Measurements from ENCODE around the gene BTN1A1.

DNA sequence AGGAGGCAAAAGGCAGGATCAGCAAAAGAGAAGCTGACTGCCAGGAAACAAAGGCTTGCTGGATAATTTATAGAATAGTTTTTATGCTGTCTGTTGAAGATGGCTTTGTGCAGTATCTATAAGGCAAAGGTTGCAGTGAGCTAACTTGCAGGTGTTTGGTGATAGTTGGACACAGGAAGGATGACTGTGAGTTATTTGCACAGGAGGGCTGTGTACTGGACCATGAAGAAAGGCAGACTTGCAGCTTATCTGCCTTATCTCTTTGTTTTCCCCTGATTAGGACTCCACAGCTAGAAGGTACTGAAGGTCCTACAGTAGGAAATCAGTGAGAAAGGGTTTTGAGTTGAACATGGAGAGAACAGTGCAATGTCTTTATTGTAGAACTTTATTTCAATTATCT, 2.1 kb downstream of the BTN1A1 start:
- TF ChIP-seq, protein P1, sequence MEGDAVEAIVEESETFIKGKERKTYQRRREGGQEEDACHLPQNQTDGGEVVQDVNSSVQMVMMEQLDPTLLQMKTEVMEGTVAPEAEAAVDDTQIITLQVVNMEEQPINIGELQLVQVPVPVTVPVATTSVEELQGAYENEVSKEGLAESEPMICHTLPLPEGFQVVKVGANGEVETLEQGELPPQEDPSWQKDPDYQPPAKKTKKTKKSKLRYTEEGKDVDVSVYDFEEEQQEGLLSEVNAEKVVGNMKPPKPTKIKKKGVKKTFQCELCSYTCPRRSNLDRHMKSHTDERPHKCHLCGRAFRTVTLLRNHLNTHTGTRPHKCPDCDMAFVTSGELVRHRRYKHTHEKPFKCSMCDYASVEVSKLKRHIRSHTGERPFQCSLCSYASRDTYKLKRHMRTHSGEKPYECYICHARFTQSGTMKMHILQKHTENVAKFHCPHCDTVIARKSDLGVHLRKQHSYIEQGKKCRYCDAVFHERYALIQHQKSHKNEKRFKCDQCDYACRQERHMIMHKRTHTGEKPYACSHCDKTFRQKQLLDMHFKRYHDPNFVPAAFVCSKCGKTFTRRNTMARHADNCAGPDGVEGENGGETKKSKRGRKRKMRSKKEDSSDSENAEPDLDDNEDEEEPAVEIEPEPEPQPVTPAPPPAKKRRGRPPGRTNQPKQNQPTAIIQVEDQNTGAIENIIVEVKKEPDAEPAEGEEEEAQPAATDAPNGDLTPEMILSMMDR (IDR thresholded peaks at IDR 0.05; ENCODE audit: low read depth, low read length, poor library complexity, severe bottlenecking), result no peak
- no peak for TF ChIP-seq EZH2phosphoT487 (IDR thresholded peaks at IDR 0.05; ENCODE audit: borderline replicate concordance, low read length)

All from DOHH2 (cell line).